Fibroblast of mammary gland (primary cell): ENCODE data around the gene TRIM17.

Source experiments
- DNase-seq: peaks from one replicate; pipeline ENCODE4 v3.0.0-alpha.2; 2010; ENCODE audit warnings: low read depth
- H3K4me3 ChIP-seq: 2 replicates; pipeline ENCODE4 v1.5.1; 2011; ENCODE audit warnings: low read depth, mild to moderate bottlenecking, low read length, moderate library complexity; ENCODE audit not compliant: control insufficient read depth
- TF ChIP-seq, protein P1 (sequence below): conservative IDR thresholded peaks from 2 replicates; pipeline ENCODE4 v1.5.1; 2011; ENCODE audit warnings: low read depth, low read length, inconsistent platforms; ENCODE audit not compliant: control insufficient read depth, insufficient read depth

The TRIM17 gene

DNA sequence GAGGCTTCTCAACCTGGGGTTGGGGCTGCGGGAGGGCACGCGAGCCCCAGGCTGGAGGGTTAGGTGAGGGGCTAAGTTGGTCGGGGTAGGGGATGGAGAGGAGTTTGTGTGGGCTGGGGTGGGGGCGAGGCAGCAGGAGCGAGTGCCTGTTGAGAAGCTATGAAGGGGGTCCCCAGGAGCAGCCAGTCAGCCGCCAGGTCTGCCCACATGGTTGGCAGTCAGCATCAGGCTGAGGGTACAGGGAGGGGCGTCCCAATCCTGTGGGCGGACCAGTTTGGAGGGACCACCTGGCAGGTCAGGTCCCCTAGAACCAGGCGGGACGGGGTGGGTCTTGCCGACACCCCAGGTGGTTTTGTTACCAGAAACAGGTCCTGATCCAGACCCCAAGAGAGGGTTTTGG lies 400 bp upstream of the TRIM17 start:
- TF ChIP-seq, protein P1, sequence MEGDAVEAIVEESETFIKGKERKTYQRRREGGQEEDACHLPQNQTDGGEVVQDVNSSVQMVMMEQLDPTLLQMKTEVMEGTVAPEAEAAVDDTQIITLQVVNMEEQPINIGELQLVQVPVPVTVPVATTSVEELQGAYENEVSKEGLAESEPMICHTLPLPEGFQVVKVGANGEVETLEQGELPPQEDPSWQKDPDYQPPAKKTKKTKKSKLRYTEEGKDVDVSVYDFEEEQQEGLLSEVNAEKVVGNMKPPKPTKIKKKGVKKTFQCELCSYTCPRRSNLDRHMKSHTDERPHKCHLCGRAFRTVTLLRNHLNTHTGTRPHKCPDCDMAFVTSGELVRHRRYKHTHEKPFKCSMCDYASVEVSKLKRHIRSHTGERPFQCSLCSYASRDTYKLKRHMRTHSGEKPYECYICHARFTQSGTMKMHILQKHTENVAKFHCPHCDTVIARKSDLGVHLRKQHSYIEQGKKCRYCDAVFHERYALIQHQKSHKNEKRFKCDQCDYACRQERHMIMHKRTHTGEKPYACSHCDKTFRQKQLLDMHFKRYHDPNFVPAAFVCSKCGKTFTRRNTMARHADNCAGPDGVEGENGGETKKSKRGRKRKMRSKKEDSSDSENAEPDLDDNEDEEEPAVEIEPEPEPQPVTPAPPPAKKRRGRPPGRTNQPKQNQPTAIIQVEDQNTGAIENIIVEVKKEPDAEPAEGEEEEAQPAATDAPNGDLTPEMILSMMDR = no peak
- DNase-seq = no peak
- H3K4me3 ChIP-seq = no peak overlapping the region

DNA sequence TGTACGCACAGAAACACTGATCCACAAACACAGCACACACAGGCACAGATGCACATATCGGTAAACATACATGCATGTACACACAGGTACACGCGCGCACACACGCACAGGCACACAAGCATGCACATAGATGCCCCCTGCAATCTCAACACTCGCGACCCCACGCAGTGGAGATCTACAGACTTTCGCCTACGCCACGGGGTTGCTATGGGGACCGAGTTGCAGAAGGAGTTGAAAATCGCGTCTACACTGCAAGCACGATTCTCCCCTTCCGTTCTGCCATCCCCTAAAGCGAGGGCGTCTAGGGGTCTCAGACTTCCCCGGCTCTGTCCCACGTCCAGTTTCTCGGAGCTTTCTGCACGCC lies 826 bp downstream of the TRIM17 start:
- TF ChIP-seq, protein P1 = no peak
- no peak for DNase-seq
- H3K4me3 ChIP-seq = peak overlapping the region; percentile 22

- no peak overlapping the region for H3K4me3 ChIP-seq
- TF ChIP-seq, protein P1 = no peak
- DNase-seq = no peak
Observed at GRCh38 chr1:228415221-228415620, 1.4 kb downstream of the TRIM17 start.

DNA sequence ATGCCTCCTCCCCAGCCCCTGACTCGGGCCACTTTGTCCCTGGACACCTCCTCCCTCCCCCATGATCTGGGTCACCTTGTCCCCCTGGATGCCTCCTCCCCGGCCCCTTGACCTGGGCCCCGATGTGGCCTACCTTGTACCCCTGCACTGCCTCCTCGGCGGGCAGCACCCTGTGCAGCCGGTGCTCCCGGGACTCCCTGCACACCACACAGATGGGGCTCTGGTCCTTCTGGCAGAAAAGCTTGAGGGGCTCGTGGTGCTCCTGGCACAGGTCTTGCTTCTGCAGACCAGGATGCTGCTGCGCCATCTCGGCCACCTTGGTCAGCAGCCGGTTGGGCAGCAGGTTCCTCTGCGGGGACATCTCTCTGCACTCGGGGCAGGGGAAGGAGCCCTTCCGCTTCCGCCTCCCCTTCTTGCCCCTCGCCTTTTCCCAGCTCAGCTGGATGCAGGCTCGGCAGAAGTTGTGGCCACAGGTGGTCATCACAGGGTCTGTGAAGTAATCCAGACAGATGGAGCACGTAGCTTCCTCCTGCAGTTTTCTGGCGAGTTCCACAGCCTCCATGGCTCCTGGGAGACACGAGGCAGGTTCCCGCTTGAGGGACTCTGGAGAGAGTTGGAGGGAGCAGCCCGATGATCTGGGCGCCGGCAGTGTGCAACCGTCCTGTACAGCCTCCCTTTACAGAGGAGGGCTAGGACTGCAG lies 2.0 kb downstream of the TRIM17 start:
- TF ChIP-seq, protein P1 = no peak
- DNase-seq = no peak
- H3K4me3 ChIP-seq = no peak overlapping the region

DNA sequence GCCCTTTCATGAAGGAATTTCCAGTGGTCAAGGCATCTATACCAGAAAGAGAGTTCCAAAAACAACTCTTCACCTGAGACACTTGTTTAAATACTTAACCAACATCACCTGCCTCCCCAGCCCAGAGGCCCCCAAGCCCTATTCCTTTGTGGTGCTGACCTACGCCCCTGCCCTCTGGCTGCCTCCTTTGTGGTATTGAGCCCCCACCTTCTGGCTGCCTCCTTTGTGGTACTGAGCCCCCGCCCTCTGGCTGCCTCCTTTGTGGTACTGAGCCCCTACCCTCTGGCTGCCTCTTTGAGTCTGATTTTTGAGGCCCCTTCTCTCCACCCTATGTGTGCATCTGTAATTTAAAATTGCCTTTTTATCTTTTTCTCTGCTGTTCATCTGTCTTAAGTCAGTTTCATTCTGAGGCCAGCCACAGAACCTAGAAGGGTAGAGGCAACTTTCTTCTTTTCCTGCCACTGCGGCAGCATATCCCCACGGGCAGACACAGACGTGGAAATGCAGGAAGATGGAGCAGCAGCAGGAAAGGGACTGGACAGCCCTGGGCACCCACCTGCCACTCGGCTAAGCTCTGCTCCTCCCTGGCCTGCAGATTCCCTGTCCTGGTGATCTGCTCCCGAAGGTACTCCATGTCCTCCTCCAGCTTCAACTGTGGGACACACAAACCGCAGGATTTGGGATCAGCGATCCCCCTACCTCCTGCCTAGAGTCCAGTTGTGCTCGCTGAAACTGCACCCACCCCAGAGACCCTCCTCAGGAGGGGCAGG lies 3.2 kb downstream of the TRIM17 start:
- no peak overlapping the region for H3K4me3 ChIP-seq
- TF ChIP-seq, protein P1 = no peak
- no peak for DNase-seq

GRCh38 chr1:228411548-228412430 lies 4.9 kb downstream of the TRIM17 start:
- H3K4me3 ChIP-seq = no peak overlapping the region
- TF ChIP-seq, protein P1 = no peak
- no peak for DNase-seq
